Osteoblast (primary cell): ENCODE data around the gene CNDP2. TPM values are rescaled to one million over a fixed set of nuclear protein-coding genes. Genes with fewer than 3 reads are reported as not detected.

Experiments
- DNase-seq: peaks from one replicate; pipeline ENCODE4 v3.0.0; 2011; ENCODE audit warnings: low spot score, mixed read lengths; ENCODE audit not compliant: insufficient read length; ENCODE audit errors: missing footprints
- H2AFZ ChIP-seq: 2 replicates; pipeline ENCODE4 v1.6.0; 2011; ENCODE audit warnings: mild to moderate bottlenecking, low read length
- H3K27ac ChIP-seq: 2 replicates; pipeline ENCODE4 v1.5.1; 2011; ENCODE audit warnings: mild to moderate bottlenecking, low read depth, low read length, moderate library complexity
- H3K27me3 ChIP-seq: 2 replicates; pipeline ENCODE4 v1.6.0; 2012; ENCODE audit warnings: mild to moderate bottlenecking, control low read depth, inconsistent platforms, low read length, moderate library complexity; ENCODE audit not compliant: insufficient read depth
- H3K36me3 ChIP-seq: 2 replicates; pipeline ENCODE4 v1.5.1; 2011; ENCODE audit warnings: mild to moderate bottlenecking, low read length, control low read depth, moderate library complexity; ENCODE audit not compliant: insufficient read depth
- H3K4me1 ChIP-seq: 2 replicates; pipeline ENCODE4 v1.5.1; 2011; ENCODE audit warnings: mild to moderate bottlenecking, low read length, control low read depth, moderate library complexity; ENCODE audit not compliant: insufficient read depth
- H3K4me2 ChIP-seq: 2 replicates; pipeline ENCODE4 v1.6.0; 2011; ENCODE audit warnings: mild to moderate bottlenecking, low read length; ENCODE audit not compliant: insufficient read depth
- H3K4me3 ChIP-seq: fragments of 200-600 bp; sonication (generic); 3 replicates; pipeline ENCODE4 v1.5.1; 2012; ENCODE audit warnings: mild to moderate bottlenecking, low read length, inconsistent platforms; ENCODE audit not compliant: insufficient read depth
- H3K79me2 ChIP-seq: 2 replicates; pipeline ENCODE4 v1.6.0; 2012; ENCODE audit warnings: mild to moderate bottlenecking, low read length, control low read depth, inconsistent platforms; ENCODE audit not compliant: insufficient read depth
- H3K9me3 ChIP-seq: 2 replicates; pipeline ENCODE4 v1.5.1; 2011; ENCODE audit warnings: low read depth, low read length, control low read depth
- H4K20me1 ChIP-seq: 2 replicates; pipeline ENCODE4 v1.6.0; 2012; ENCODE audit warnings: mild to moderate bottlenecking, low read length, control low read depth; ENCODE audit not compliant: insufficient read depth
- total RNA-seq: library from RNA; depleted of rRNA; stranded (reverse); fragments of >200 nt; gene quantifications from 2 replicates; pipeline ENCODE4 v1.2.3, GENCODE V29; 2012
- TF ChIP-seq, protein P1 (sequence below): IDR thresholded peaks from 2 replicates; pipeline ENCODE4 v1.5.1; 2011; ENCODE audit warnings: mild to moderate bottlenecking, low read depth, low read length, moderate library complexity; ENCODE audit errors: extremely low read depth

The CNDP2 gene
- total RNA-seq, 1 donor: 25.3 TPM

DNA sequence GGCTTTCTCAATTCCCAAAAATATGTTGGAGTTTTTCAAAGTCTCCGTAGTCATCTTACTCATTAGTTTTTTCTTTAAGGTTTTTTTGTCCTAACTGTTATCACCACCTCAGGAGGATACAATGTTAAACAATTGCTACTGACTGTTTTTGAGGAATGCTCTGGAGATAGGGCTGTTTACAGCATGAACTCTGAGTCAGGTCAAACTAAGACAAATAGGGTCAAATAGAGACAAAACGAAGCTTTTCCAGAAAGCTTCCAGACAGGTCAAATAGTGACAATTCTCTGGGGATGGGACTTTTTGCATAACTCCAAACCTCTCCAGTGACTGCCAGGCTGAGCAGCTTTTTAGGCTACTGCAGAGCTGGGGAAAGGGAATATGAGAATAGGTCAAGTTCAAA, 23.9 kb upstream of the CNDP2 start:
- TF ChIP-seq, protein P1, sequence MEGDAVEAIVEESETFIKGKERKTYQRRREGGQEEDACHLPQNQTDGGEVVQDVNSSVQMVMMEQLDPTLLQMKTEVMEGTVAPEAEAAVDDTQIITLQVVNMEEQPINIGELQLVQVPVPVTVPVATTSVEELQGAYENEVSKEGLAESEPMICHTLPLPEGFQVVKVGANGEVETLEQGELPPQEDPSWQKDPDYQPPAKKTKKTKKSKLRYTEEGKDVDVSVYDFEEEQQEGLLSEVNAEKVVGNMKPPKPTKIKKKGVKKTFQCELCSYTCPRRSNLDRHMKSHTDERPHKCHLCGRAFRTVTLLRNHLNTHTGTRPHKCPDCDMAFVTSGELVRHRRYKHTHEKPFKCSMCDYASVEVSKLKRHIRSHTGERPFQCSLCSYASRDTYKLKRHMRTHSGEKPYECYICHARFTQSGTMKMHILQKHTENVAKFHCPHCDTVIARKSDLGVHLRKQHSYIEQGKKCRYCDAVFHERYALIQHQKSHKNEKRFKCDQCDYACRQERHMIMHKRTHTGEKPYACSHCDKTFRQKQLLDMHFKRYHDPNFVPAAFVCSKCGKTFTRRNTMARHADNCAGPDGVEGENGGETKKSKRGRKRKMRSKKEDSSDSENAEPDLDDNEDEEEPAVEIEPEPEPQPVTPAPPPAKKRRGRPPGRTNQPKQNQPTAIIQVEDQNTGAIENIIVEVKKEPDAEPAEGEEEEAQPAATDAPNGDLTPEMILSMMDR: no peak
- H3K36me3 ChIP-seq: no peaks in the 10 kb centered on the region
- H3K79me2 ChIP-seq: no peaks in the 10 kb centered on the region
- no peak overlapping the region for H3K4me2 ChIP-seq
- H3K27me3 ChIP-seq: peaks cover 11% of the 10 kb centered on the region
- no peak overlapping the region for H2AFZ ChIP-seq
- no peaks in the 10 kb centered on the region for H4K20me1 ChIP-seq
- no peaks in the 10 kb centered on the region for H3K9me3 ChIP-seq
- H3K4me1 ChIP-seq: no peaks in the 10 kb centered on the region
- DNase-seq: no peak
- H3K4me3 ChIP-seq: no peak overlapping the region
- no peak overlapping the region for H3K27ac ChIP-seq

DNA sequence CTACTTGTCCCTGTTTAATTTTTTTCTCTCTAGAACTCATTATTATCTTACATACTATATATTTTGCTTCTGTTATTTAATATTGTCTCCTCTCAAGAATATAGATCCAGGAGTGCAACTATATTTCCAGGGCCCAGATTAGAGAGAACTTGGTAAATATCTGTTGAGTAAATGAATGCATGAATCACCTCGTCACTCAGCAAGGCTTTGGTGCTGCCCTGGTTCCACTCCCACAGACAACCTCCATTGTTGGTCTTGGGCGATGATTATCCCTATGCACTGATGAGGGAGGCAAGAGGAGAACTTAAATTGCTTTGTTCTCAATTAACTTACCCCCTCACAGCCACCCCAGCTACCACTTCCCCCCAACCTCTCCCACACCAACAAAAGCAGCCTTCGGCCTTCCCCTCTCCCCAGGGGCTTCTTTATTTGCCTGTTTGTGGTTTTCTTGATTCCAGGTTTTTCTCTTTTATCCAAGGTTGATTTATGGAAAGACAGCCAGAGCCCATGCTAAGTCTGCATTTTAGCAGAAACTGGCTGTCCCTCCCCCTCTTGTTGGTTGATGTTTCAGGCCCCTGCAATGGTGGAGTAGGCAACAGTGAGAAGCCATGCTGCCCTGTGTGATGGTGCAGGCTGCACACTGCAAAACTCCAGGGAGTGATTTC, 22.1 kb upstream of the CNDP2 start:
- no peak for DNase-seq
- Histone ChIP-seq H2AFZ (no peak overlapping the region), H3K36me3 (no peaks in the 10 kb centered on the region), H3K4me1 (no peaks in the 10 kb centered on the region), H3K79me2 (no peaks in the 10 kb centered on the region), H3K9me3 (no peaks in the 10 kb centered on the region), H3K4me3 (no peak overlapping the region), H3K27me3 (peaks cover 6% of the 10 kb centered on the region), H4K20me1 (no peaks in the 10 kb centered on the region), H3K4me2 (no peak overlapping the region), H3K27ac (no peak overlapping the region)
- TF ChIP-seq, protein P1: no peak

DNA sequence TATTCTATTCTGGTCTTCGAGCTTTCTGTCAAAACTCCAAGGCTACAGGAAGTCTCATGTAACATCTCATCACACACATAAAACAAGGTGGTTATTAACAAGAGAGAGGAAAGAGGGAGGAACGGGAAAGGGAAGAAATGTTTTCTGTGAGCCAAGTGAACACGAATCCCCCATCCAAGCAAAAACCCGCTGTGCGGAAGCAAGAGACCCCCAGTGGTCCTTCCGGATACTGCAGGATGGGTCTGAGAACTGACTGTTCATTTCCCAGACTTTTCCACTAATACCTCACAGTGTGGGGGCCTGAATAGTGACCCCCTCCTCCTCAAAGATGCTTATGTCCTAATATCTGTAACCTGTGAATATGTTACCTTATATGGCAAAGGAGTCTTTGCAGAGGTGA, 20.0 kb upstream of the CNDP2 start:
- no peak overlapping the region for H3K27ac ChIP-seq
- DNase-seq: peak; percentile 92

DNA sequence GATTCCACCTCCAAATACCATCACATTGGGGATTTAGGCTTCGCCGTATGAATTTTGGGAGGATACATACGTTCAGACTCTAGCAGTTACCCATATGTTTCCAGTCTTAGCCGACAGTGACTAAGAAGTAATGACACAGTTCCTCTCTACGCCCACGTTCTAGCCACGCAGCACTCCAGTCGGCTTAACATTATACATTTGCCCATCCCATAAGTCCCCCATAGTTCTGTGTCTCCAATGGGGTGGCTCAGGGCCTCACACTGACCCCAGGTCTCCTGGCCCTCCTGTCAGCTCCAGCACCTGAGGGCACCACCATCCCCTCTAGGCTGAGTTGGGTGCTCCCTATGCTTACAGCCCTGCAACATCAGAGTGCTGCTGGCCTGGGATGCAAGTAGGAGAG, 18.4 kb upstream of the CNDP2 start:
- H2AFZ ChIP-seq: no peak overlapping the region
- TF ChIP-seq, protein P1: no peak
- no peak overlapping the region for H3K4me3 ChIP-seq
- no peaks in the 10 kb centered on the region for H3K9me3 ChIP-seq
- H3K27ac ChIP-seq: no peak overlapping the region
- no peaks in the 10 kb centered on the region for H3K4me1 ChIP-seq
- H3K27me3 ChIP-seq: peaks cover 6% of the 10 kb centered on the region
- no peaks in the 10 kb centered on the region for H3K36me3 ChIP-seq
- no peak for DNase-seq
- H3K79me2 ChIP-seq: no peaks in the 10 kb centered on the region
- H3K4me2 ChIP-seq: no peak overlapping the region
- H4K20me1 ChIP-seq: no peaks in the 10 kb centered on the region

More for the DNA sequence above, 20.0 kb upstream of the CNDP2 start:
- H3K36me3 ChIP-seq: no peaks in the 10 kb centered on the region
- H3K79me2 ChIP-seq: no peaks in the 10 kb centered on the region
- H3K4me3 ChIP-seq: no peak overlapping the region
- TF ChIP-seq, protein P1: peak; percentile 61
- H3K9me3 ChIP-seq: no peaks in the 10 kb centered on the region
- no peaks in the 10 kb centered on the region for H4K20me1 ChIP-seq
- no peak overlapping the region for H2AFZ ChIP-seq
- H3K4me2 ChIP-seq: no peak overlapping the region
- H3K27me3 ChIP-seq: peaks cover 6% of the 10 kb centered on the region
- no peaks in the 10 kb centered on the region for H3K4me1 ChIP-seq
